Measurements from ENCODE around the gene SH3BP4. TPM values are rescaled to one million over a fixed set of nuclear protein-coding genes. Genes with fewer than 3 reads are reported as not detected.

Gene SH3BP4
- polyA plus RNA-seq, 2 of the 4 experiments (the other 2 are of a cell fraction), result 22.6 to 35.7 TPM

DNA sequence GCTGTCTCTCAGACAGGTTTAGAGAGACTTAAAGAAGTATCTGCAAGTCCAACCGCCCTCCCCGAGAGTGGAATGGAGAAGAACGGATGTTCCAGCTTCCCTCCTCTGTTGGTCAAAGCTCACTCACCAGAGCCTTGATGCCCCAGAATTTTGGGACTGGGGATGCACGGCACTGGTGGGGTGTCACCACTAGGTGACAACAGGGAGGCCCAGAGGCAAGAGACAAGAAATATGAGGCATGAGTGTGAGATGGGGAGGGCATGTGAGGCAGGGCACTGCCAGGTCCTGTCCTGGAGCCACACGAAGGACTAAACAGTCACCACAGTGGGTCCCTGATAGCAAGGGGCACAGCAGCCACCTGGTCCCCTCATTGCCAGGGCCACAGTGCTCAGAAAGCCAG, 35.1 kb upstream of the SH3BP4 start:
- Histone ChIP-seq H3K4me1 (0 out of 3 replicates have a peak, but pooled peaks cover 6% of the 10 kb centered on the region), H3K9me3 (no peaks in the 10 kb centered on the region), H3K27ac (no peak overlapping the region), H3K4me3 (no peak overlapping the region), H3K4me2 (no peak overlapping the region)
- ChIA-PET CTCF (no interaction called here), POLR2A (no interaction called here)
- ATAC-seq (no peak), DNase-seq (ENCODE audit: low read depth in 1 of 2, low spot score in 1 of 2) (no peak), FAIRE-seq (no peak)
- 99% methylated on average over 5 of the region's 5 CpGs for WGBS (ENCODE audit: missing lambda C conversion rate)
- TF ChIP-seq SREBF2 (IDR thresholded peaks at IDR 0.05) (no peak), HEYL (CRISPR knock-in tag; IDR thresholded peaks at IDR 0.05) (no peak), ZSCAN20 (CRISPR knock-in tag; IDR thresholded peaks at IDR 0.05) (no peak), MAFK (IDR thresholded peaks at IDR 0.05; ENCODE audit: partially characterized antibody) (no peak), POLR2A (IDR thresholded peaks at IDR 0.05; ENCODE audit: low read length) (no peak), EHMT2 (IDR thresholded peaks at IDR 0.05; ENCODE audit: low read depth) (no peak)
- TF ChIP-seq, protein P1, sequence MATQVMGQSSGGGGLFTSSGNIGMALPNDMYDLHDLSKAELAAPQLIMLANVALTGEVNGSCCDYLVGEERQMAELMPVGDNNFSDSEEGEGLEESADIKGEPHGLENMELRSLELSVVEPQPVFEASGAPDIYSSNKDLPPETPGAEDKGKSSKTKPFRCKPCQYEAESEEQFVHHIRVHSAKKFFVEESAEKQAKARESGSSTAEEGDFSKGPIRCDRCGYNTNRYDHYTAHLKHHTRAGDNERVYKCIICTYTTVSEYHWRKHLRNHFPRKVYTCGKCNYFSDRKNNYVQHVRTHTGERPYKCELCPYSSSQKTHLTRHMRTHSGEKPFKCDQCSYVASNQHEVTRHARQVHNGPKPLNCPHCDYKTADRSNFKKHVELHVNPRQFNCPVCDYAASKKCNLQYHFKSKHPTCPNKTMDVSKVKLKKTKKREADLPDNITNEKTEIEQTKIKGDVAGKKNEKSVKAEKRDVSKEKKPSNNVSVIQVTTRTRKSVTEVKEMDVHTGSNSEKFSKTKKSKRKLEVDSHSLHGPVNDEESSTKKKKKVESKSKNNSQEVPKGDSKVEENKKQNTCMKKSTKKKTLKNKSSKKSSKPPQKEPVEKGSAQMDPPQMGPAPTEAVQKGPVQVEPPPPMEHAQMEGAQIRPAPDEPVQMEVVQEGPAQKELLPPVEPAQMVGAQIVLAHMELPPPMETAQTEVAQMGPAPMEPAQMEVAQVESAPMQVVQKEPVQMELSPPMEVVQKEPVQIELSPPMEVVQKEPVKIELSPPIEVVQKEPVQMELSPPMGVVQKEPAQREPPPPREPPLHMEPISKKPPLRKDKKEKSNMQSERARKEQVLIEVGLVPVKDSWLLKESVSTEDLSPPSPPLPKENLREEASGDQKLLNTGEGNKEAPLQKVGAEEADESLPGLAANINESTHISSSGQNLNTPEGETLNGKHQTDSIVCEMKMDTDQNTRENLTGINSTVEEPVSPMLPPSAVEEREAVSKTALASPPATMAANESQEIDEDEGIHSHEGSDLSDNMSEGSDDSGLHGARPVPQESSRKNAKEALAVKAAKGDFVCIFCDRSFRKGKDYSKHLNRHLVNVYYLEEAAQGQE (IDR thresholded peaks at IDR 0.05), result no peak
- TF ChIP-seq, protein P2, sequence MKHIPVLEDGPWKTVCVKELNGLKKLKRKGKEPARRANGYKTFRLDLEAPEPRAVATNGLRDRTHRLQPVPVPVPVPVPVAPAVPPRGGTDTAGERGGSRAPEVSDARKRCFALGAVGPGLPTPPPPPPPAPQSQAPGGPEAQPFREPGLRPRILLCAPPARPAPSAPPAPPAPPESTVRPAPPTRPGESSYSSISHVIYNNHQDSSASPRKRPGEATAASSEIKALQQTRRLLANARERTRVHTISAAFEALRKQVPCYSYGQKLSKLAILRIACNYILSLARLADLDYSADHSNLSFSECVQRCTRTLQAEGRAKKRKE (CRISPR knock-in tag; IDR thresholded peaks at IDR 0.05; ENCODE audit: low read depth), result no peak

DNA sequence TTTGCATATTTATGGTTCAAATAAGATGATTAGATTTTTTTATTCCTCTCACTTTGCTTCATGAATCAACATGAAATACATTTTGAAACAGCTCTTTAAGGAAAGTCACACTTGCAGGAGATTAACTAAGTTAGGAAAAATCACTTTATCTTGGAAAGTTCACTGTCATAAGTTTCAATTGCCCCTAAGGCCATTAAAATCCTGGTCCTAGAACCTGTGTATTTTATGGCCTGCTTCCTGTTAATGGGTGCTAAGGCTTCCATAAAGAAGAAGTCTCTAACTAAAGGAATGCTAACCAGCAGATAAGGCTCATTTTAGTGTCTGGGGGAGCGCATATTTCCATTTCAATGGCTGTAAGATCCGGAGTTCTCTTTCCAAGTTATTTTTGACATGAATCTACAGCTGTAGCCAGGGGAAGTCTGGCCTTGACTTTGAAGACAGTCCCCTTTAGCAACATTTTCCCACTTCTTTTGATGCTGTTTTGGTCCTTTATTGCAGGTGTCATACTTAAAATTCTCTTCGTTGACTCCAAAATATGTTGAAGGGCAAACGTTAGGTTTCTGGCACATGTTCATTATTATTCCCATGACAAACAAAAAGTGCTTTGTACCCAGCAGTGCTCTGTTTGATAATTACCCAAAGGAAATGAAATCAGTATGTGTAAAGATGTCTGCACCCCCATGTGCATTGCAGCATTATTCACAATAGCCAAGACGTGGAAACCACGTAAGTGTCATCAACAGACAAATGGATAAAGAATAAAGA, 34.4 kb upstream of the SH3BP4 start:
- FAIRE-seq (no peak), DNase-seq (ENCODE audit: low read depth in 1 of 2, low spot score in 1 of 2) (no peak), ATAC-seq (no peak)
- CTCF ChIA-PET, result no interaction called here
- TF ChIP-seq, protein P3, sequence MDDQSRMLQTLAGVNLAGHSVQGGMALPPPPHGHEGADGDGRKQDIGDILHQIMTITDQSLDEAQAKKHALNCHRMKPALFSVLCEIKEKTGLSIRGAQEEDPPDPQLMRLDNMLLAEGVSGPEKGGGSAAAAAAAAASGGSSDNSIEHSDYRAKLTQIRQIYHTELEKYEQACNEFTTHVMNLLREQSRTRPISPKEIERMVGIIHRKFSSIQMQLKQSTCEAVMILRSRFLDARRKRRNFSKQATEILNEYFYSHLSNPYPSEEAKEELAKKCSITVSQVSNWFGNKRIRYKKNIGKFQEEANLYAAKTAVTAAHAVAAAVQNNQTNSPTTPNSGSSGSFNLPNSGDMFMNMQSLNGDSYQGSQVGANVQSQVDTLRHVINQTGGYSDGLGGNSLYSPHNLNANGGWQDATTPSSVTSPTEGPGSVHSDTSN (IDR thresholded peaks at IDR 0.05), result no peak
- Histone ChIP-seq H3K4me3 (no peak overlapping the region), H3K9me3 (no peaks in the 10 kb centered on the region), H3K27ac (no peak overlapping the region), H3K4me1 (0 out of 3 replicates have a peak, but pooled peaks cover 6% of the 10 kb centered on the region), H3K4me2 (no peak overlapping the region)
- WGBS (ENCODE audit: missing lambda C conversion rate), result 79% methylated on average over 6 of the region's 6 CpGs
- POLR2A ChIA-PET, result no interaction called here

DNA sequence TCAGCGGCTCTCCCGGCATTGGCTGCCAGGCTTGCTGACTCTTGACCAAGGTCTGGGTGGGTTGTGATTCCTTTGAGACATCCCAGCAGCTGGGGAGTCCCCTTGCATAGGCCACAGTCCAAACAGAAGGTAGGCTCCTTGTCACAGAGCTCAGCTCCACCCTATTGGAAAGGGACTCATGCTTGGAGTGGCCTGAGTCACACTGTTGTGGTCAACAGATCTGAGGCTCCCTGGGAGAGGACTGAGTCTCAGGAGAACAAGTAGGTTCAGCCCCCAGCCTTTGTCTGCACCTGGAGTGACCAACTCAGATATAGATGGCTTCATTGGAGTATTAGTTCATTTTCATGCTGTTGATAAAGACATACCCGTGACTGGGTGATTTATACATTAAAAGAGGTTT, 32.1 kb upstream of the SH3BP4 start:
- H3K4me2 ChIP-seq, result no peak overlapping the region
- no peak overlapping the region for H3K27ac ChIP-seq
- ATAC-seq (no peak), FAIRE-seq (no peak), DNase-seq (ENCODE audit: low read depth in 1 of 2, low spot score in 1 of 2) (no peak)
- peaks cover under 1% of the 10 kb centered on the region; the same call in 1 of the 3 replicates for H3K9me3 ChIP-seq
- 0 out of 3 replicates have a peak, but pooled peaks cover 6% of the 10 kb centered on the region for H3K4me1 ChIP-seq
- H3K4me3 ChIP-seq, result no peak overlapping the region
- ChIA-PET POLR2A (interaction anchor here (0.6 kb wide), 1 partner anchor 32 kb away, joined by 3 read pairs; the partner anchor contains the start of gene SH3BP4), CTCF (no interaction called here)
- WGBS (ENCODE audit: missing lambda C conversion rate), result 90% methylated on average over 3 of the region's 3 CpGs
- TF ChIP-seq MAFK (IDR thresholded peaks at IDR 0.05; ENCODE audit: partially characterized antibody) (no peak), FOXS1 (CRISPR knock-in tag; IDR thresholded peaks at IDR 0.05) (no peak), HOXB13 (CRISPR knock-in tag; IDR thresholded peaks at IDR 0.05; ENCODE audit: low read depth) (no peak), NPAS2 (CRISPR knock-in tag; IDR thresholded peaks at IDR 0.05; ENCODE audit: borderline replicate concordance) (no peak), EP300 (IDR thresholded peaks at IDR 0.05) (no peak), CEBPB (IDR thresholded peaks at IDR 0.05) (no peak), RCOR1 (IDR thresholded peaks at IDR 0.05; ENCODE audit: low read depth, low read length) (no peak), CBX2 (IDR thresholded peaks at IDR 0.05; ENCODE audit: borderline replicate concordance, low read depth) (no peak), TP53 (CRISPR knock-in tag; IDR thresholded peaks at IDR 0.05) (no peak), HOXA7 (CRISPR knock-in tag; IDR thresholded peaks at IDR 0.05) (no peak), BHLHE40 (IDR thresholded peaks at IDR 0.05; ENCODE audit: low read depth, low read length) (no peak), FOSL2 (IDR thresholded peaks at IDR 0.05) (no peak), FOSL2 (CRISPR knock-in tag; IDR thresholded peaks at IDR 0.05) (no peak), POLR2A (IDR thresholded peaks at IDR 0.05; ENCODE audit: low read length) (no peak), PHF8 (IDR thresholded peaks at IDR 0.05; ENCODE audit: borderline replicate concordance, low read depth) (no peak), KDM1A (IDR thresholded peaks at IDR 0.05; ENCODE audit: low read depth) (no peak)
- TF ChIP-seq, protein P4, sequence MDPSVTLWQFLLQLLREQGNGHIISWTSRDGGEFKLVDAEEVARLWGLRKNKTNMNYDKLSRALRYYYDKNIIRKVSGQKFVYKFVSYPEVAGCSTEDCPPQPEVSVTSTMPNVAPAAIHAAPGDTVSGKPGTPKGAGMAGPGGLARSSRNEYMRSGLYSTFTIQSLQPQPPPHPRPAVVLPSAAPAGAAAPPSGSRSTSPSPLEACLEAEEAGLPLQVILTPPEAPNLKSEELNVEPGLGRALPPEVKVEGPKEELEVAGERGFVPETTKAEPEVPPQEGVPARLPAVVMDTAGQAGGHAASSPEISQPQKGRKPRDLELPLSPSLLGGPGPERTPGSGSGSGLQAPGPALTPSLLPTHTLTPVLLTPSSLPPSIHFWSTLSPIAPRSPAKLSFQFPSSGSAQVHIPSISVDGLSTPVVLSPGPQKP (IDR thresholded peaks at IDR 0.05; ENCODE audit: low read depth, low read length), result no peak

All from A549 (cell line).